Endothelial cell of umbilical vein (primary cell): ENCODE measurements around the gene SEMA4B. TPM values are rescaled to one million over a fixed set of nuclear protein-coding genes. Genes with fewer than 3 reads are reported as not detected.

ENCODE experiments used
- BruUV-seq: library from RNA; stranded (reverse); fragments of 400-500 nt; replicated peaks from 2 replicates; lab custom pipeline; 2021; lab: Mats Ljungman, UMichigan
- CTCF ChIA-PET: fragments of 300-600, 350-600 bp; sonication (Branson Sonifier 250); formaldehyde crosslinking; loops from one replicate; lab custom pipeline; 2021; ENCODE audit warnings: antibody characterized with exemption, inconsistent platforms; lab: Charles Lee
- POLR2A ChIA-PET: fragments of 300-600, 350-600 bp; sonication (Branson Sonifier 250); formaldehyde crosslinking; loops from one replicate; lab custom pipeline; 2021; ENCODE audit warnings: antibody characterized with exemption, inconsistent platforms; lab: Charles Lee
- DNase-seq: peaks from one replicate; pipeline ENCODE4 v3.0.0-alpha.2; 2011; ENCODE audit warnings: low read depth, low spot score
- FAIRE-seq: peaks from 2 replicates; lab custom pipeline; 2011; peaks lifted over from hg19 to GRCh38; lab: Jason Lieb, UNC
- H2AFZ ChIP-seq: 2 replicates; pipeline ENCODE4 v1.6.0; 2012; ENCODE audit warnings: low read depth, low read length, control low read depth, inconsistent platforms
- H3K27ac ChIP-seq: 2 replicates; pipeline ENCODE4 v1.5.1; 2011; ENCODE audit warnings: low read depth, mild to moderate bottlenecking, control low read depth, low read length, moderate library complexity; ENCODE audit not compliant: insufficient read depth
- H3K27me3 ChIP-seq, 2 experiments: 2 replicates each; pipeline versions ENCODE4 v1.6.0 to v1.6.1; 2011; ENCODE audit warnings: low read length in 2 of 2, mixed read lengths in 1 of 2; ENCODE audit not compliant: control insufficient read depth in 2 of 2, insufficient read depth in 2 of 2
- H3K36me3 ChIP-seq, 2 experiments: 2 replicates in 1 of 2; 3 replicates in 1 of 2; pipeline ENCODE4 v1.5.1; 2011; ENCODE audit warnings: low read length in 2 of 2, mild to moderate bottlenecking in 1 of 2, moderate library complexity in 1 of 2; ENCODE audit not compliant: control insufficient read depth in 2 of 2, insufficient read depth in 2 of 2; ENCODE audit errors: extremely low read depth in 1 of 2
- H3K4me1 ChIP-seq: 3 replicates; pipeline ENCODE4 v1.5.1; 2011; ENCODE audit warnings: mild to moderate bottlenecking, low read length; ENCODE audit not compliant: control insufficient read depth, insufficient read depth; ENCODE audit errors: extremely low read depth
- H3K4me2 ChIP-seq: 2 replicates; pipeline ENCODE4 v1.6.1; 2011; ENCODE audit warnings: low read length, control low read depth, mixed read lengths; ENCODE audit not compliant: insufficient read depth
- H3K4me3 ChIP-seq, 3 experiments: fragments of 200-600 bp in 1 of 3; sonication (generic), shearing (Covaris generic) in 1 of 3; replicated peaks in 1 of 3; 2 replicates each; pipeline ENCODE4 v1.5.1; 2011 to 2016; ENCODE audit warnings: control low read depth in 3 of 3, low read length in 3 of 3, mild to moderate bottlenecking in 2 of 3, inconsistent platforms in 1 of 3, low read depth in 1 of 3, moderate library complexity in 1 of 3; ENCODE audit not compliant: insufficient read depth in 1 of 3
- H3K79me2 ChIP-seq: 2 replicates; pipeline ENCODE4 v1.6.0; 2012; ENCODE audit warnings: low read length, inconsistent platforms; ENCODE audit not compliant: control insufficient read depth, insufficient read depth
- H3K9ac ChIP-seq: replicated peaks from 2 replicates; pipeline ENCODE3; 2011; ENCODE audit warnings: low read length, control low read depth; ENCODE audit not compliant: insufficient read depth; ENCODE audit errors: extremely low read depth
- H3K9me1 ChIP-seq: replicated peaks from 3 replicates; pipeline ENCODE4 v1.6.0; 2011; ENCODE audit warnings: mild to moderate bottlenecking, low read length; ENCODE audit not compliant: control insufficient read depth, insufficient read depth; ENCODE audit errors: extremely low read depth
- H3K9me3 ChIP-seq: replicated peaks from 2 replicates; pipeline ENCODE4 v1.5.1; 2012; ENCODE audit warnings: low read length, inconsistent platforms; ENCODE audit not compliant: control insufficient read depth, insufficient read depth
- H4K20me1 ChIP-seq: replicated peaks from 2 replicates; pipeline ENCODE3; 2011; ENCODE audit warnings: mild to moderate bottlenecking, low read length; ENCODE audit not compliant: control insufficient read depth, insufficient read depth; ENCODE audit errors: extremely low read depth
- CTCF ChIP-seq, 2 donors: IDR thresholded peaks; 1 replicate in 1 of 2; 2 replicates in 1 of 2; pipeline ENCODE4 v1.5.1; 2011; ENCODE audit warnings: low read length in 2 of 2, mild to moderate bottlenecking in 2 of 2, moderate library complexity in 2 of 2, control low read depth in 1 of 2, inconsistent platforms in 1 of 2, low read depth in 1 of 2; ENCODE audit not compliant: insufficient read depth in 1 of 2; ENCODE audit errors: extremely low read depth in 1 of 2
- EZH2 ChIP-seq: IDR thresholded peaks from 2 replicates; pipeline ENCODE4 v1.6.1; 2012; ENCODE audit warnings: borderline replicate concordance, low read depth, mild to moderate bottlenecking, moderate library complexity, low read length, inconsistent platforms; ENCODE audit not compliant: severe bottlenecking
- FOS ChIP-seq: IDR thresholded peaks from 2 replicates; pipeline ENCODE4 v1.6.1; 2011; ENCODE audit warnings: mild to moderate bottlenecking, low read length, moderate library complexity, borderline replicate concordance; ENCODE audit not compliant: insufficient read depth
- GATA2 ChIP-seq: IDR thresholded peaks from 2 replicates; pipeline ENCODE4 v1.7.0; 2011; ENCODE audit warnings: low read depth, mild to moderate bottlenecking, moderate library complexity, mixed read lengths, low read length; ENCODE audit not compliant: insufficient read length, insufficient read depth
- JUN ChIP-seq: IDR thresholded peaks from 2 replicates; pipeline ENCODE4 v1.6.1; 2011; ENCODE audit warnings: borderline replicate concordance, low read depth; ENCODE audit not compliant: insufficient read length, insufficient read depth
- MAX ChIP-seq: IDR thresholded peaks from 2 replicates; pipeline ENCODE4 v1.6.1; 2011; ENCODE audit not compliant: insufficient read depth, insufficient read length
- MYC ChIP-seq: IDR thresholded peaks from one replicate; pipeline ENCODE4 v1.6.1; 2011; ENCODE audit warnings: mild to moderate bottlenecking, low read depth, low read length
- POLR2A ChIP-seq: IDR thresholded peaks from 2 replicates; pipeline ENCODE4 v1.6.1; 2012; ENCODE audit warnings: low read depth, mild to moderate bottlenecking, control low read depth, low read length
- POLR2AphosphoS5 ChIP-seq: IDR thresholded peaks from 2 replicates; pipeline ENCODE4 v1.6.1; 2012; ENCODE audit warnings: low read depth, mild to moderate bottlenecking, control low read depth, low read length, moderate library complexity; ENCODE audit not compliant: insufficient read depth
- dilution Hi-C: fragments of 300-500 bp; cut with MboI; formaldehyde crosslinking; loops from one replicate; pipeline ENCODE4 v1.15.0; 2019; ENCODE audit warnings: low sequenced_read_pairs; ENCODE audit not compliant: extremely low pct_ligation_motif_present
- intact Hi-C: fragments of 100-400 bp; cut with micrococcal nuclease; formaldehyde crosslinking; loops from one replicate; pipeline ENCODE4 v1.10.0; 2022
- polyA plus RNA-seq, 4 experiments: library from polyadenylated mRNA; depleted of rRNA in 3 of 4; stranded (reverse) in 3 of 4; unstranded in 1 of 4; fragments of >200 nt; gene quantifications; 2 replicates each; pipeline versions ENCODE4 v1.2.1 to v1.2.3, GENCODE V29; 2011 to 2012; ENCODE audit warnings: missing spikeins in 1 of 4
- total RNA-seq: library from RNA; stranded (reverse); gene quantifications from 2 replicates; pipeline ENCODE4 v1.2.3, GENCODE V29; 2021

SEMA4B gene
- total and polyA plus RNA-seq, 2 donors (not counting 3 experiments of a cell fraction or from before 2014, with no cell fraction given): 6.1 to 7.1 TPM

GRCh38 chr15:90189781-90190467, 11.2 kb upstream of the SEMA4B start:
- H3K27ac ChIP-seq: no peak overlapping the region
- H3K9me1 ChIP-seq: no peaks in the 10 kb centered on the region
- CTCF ChIA-PET: interaction anchor here (1.6 kb wide), 1 partner anchor 9 kb away, joined by 4 read pairs; no protein-coding TSS in a partner anchor
- H4K20me1 ChIP-seq: no peaks in the 10 kb centered on the region
- intact Hi-C loops (no loop called here), dilution Hi-C loops (no loop called here)
- no peaks in the 10 kb centered on the region for H3K36me3 ChIP-seq
- TF ChIP-seq MYC (no peak), CTCF (IDR thresholded peaks at IDR 0.05; ENCODE audit: extremely low read depth in 1 of 2, insufficient read depth in 1 of 2, low read depth in 1 of 2, low read length in 2 of 2) (no peak), POLR2AphosphoS5 (no peak), FOS (no peak), JUN (no peak), POLR2A (no peak), GATA2 (no peak), MAX (no peak), EZH2 (no peak)
- H3K4me2 ChIP-seq: no peak overlapping the region
- no TSS peak for BruUV-seq
- DNase-seq (no peak), FAIRE-seq (no peak)
- H3K9me3 ChIP-seq: no peaks in the 10 kb centered on the region
- no peaks in the 10 kb centered on the region for H3K27me3 ChIP-seq
- no peaks in the 10 kb centered on the region for H3K4me1 ChIP-seq
- H3K4me3 ChIP-seq: no peak overlapping the region
- no peaks in the 10 kb centered on the region for H3K79me2 ChIP-seq
- H3K9ac ChIP-seq: no peak overlapping the region
- no peak overlapping the region for H2AFZ ChIP-seq
- POLR2A ChIA-PET: no interaction called here
